NCI-H1694 treated with DMSO at 0.1 percent for 48 hours (cell line): ENCODE measurements around the gene ABCA1.
"Not testable (repeated sequence)": the region's sequence is repeated elsewhere in the genome, so short reads cannot be mapped to it uniquely, and the experiment has no call there.

Source experiments
- DNase-seq: peaks from one replicate; lab custom pipeline; 2025; lab: John Stamatoyannopoulos, UW

Gene ABCA1

DNA sequence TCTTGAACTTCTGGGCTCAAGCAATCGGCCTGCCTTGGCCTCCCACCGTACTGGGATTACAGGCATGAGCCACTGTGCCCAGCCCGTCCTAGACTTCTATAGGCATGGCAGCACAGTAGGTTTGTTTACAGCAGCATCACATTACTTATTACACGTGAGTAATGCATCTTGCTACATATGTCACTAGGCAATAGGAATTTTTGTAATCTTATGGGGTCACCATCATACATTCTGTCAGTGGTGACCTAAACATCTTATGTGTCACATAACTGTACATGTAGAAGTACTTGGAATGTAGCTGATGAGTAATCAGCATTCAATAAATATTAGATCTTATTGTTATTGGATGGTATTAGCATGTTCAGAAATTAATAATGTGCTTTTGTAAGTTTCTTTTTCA lies 22.9 kb upstream of the ABCA1 start:
- no peak for DNase-seq

DNA sequence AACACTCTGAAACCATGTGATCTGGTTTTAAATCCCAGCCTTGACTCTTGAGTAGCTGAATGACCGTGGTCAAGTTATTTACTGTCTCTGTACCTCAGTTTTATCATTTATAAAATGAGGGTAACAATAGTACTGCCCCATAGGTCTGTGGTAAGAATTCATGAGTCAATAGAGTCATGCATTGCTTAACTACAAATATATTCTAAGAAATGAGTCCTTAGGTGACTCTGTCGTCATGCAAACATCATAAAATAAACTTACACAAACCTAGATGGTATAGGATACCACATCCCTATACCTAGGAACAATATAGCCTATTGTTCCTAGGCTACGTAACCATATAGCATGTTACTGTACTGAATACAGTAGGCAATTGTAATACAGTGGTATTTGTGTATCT lies 20.3 kb upstream of the ABCA1 start:
- DNase-seq: no peak

DNA sequence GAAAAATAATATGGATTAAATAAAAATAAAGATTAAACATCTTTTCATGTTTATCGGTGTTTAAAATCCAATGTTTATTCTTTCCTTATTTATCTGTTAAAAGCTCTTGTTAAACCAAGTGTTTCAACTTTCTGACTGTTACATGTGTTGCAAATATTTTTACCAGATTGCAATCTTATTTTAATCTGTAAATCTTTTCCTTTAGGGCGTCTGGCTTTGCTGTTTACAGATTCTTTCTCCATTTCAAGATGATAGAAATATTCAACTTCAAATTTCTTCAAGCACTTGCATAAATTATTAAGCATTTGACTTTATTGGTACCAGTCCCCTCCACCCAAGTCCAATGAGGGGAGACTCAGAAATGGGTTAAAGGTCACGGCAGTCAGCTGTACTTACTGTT lies 16.9 kb upstream of the ABCA1 start:
- no peak for DNase-seq

DNA sequence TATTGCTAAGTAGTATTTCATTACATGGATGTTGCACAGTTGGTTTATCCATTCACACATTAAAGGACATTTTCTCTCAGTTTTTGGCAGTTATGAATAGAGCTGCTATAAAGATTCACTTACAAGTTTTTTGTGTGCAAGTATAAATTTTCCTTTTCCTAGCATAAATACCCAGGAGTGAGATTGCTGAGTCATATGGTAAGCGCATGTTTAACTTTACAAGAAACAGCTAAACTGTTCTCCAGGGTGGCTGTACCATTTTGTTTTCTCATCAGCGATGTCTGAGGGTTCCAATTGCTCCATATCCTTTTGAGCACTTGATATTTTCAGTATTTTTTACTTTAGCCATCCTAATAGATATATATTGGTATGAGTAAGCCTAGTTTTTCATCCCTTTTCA lies 16.4 kb upstream of the ABCA1 start:
- no peak for DNase-seq

DNA sequence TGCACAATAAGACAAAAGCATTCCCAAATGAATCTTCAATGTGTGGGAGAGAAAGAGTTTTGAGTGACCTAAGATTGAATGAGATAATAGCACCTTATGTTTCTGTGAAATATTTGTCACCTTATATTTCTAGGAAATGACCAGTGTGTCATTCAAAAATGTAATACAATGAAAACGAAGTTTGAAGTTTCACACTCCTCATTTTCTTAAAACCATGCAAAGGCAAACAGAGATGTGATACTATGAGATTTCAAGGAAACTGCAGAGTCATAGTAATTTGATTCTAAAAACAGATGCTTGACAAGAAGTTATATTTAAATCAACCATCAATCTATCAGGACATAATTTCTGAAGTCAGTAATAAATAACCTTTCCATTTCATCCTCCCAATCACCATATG lies 13.6 kb upstream of the ABCA1 start:
- no peak for DNase-seq

DNA sequence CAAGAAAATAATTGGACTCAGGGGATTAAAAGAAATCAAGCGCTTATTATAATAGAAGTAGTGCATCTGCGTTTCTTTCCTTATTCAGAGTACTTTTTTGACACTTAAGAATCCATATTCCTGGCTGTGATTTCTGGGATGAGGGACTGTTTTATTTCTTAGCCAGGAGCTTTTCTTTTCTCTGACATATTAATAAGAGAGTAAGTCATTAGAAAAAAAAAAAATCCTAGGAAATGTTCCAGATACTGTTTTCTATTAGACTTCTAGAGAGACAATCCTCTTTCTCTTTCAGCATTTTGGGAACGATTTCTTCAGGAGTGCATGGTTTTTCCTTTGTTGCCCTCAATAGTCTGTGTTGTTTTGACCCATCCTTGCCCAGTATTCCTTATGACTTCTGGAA lies 8.3 kb upstream of the ABCA1 start:
- no peak for DNase-seq

DNA sequence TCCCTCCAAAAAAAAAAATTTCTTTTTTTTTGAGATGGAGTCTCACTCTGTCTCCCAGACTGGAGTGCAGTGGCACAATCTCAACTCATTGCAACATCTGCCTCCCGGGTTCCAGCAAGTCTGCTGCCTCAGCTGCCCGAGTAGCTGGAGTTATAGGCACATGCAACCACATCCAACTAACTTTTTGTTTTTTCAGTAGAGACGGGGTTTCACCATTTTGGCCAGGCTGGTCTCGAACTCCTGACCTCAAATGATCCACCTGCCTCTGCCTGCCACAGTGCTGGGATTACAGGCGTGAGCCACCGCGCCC lies 7.5 kb upstream of the ABCA1 start:
- DNase-seq: not testable (repeated sequence)

DNA sequence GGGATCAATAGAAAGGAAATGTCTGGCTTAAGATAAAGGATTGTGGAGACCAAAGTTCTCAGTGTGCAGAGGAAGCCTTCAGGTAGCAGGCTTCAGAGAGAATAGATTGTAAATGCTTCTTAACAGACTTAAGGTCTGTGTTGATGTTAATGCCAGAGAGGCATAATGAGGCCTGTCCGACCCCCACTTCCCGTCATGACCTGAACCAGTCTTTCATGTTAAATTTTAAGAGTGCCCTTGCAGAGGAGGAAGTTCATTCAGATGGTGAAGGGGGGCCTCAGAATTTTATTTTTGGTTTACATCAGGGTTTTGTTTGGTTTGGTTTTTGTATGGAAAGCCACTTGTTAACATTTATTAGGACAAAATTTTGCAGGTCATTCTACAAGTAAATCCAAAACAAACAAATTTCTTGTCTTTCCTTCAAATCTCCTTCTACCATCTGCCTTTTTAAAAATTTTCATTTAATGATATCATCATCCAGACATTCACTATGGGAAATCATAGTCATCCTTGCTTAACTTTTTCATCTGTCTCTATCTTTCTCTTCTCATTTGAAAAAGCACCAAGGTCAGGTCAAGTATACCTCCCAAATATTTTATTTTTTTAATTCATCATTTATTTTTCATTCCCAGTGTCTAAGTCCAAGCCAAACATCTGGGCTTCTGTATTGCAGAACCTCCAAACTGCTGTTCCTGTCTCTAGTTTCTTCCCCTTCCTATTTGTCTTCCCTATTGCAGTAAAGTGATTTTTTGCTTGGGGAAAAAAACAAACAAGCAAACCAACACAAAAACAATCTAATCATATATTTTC lies 6.9 kb upstream of the ABCA1 start:
- DNase-seq: no peak

DNA sequence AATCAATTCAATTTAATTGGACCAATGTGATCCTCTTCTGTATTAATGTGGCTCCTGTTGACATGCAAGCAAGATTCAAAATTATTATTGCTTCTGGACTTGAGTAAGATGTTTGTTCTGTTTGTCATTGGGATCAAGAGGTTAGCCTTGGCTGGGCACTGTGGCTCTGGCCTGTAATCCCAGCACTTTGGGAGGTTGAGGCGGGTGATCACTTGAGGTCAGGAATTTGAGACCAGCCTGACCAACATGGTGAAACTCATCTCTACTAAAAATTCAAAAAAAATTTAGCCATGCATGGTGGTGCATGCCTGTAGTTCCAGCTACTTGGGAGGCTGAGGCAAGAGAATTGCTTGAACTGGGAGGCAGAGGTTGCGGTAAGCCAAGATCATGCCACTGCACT lies 5.1 kb upstream of the ABCA1 start:
- DNase-seq: not testable (repeated sequence)

DNA sequence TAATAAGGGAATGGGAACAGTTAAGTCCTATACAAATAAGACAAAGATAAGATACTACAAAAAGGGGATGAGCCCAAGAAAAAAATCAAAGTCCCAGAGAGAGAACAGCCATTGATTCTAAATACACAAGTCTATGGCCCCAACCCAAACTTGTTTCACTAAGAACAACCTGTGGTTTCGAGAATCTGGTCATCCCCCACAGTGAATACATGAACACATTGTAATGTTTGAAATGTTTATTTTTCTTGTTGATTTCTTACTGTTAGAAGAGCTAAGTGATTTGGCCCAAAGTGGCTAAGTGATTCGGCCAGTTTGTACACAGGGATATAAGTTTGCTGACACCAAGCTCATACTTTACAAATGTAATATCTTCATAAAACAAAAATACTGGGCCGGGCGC lies 3.3 kb upstream of the ABCA1 start:
- no peak for DNase-seq

DNA sequence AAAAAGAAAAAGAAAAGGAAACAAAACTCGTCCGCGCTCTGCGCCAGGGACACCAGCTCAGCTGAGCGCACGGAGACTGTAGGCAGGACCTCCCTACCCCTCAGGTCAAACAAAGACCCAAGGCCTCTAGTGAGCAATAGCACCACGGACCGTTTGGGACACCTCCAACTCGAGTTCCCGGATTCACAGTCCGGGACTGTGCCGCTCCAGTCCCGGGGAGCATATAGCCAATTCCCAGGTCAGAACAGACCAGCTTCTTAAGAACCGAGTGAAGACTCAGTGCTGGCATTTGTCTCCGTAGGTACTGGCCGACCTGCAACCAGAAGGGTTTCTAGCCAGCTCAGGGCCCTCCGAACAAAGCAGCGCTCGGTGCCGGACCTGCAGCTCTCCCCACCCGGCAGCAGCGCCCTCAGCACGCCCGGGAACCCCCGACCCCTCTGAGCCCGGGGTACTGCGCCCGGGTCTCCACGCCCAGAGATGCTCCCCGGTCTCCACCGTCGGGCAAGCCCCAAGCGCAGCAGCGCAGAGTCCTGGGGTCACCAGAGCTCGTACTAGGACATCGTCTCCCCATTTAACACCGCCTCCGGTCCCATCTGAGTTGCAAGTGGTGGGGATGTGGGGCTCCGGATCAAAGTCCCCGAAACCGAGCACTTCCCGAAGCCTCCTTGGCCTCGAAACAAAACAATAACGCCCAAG lies 591 bp downstream of the ABCA1 start:
- DNase-seq: no peak

DNA sequence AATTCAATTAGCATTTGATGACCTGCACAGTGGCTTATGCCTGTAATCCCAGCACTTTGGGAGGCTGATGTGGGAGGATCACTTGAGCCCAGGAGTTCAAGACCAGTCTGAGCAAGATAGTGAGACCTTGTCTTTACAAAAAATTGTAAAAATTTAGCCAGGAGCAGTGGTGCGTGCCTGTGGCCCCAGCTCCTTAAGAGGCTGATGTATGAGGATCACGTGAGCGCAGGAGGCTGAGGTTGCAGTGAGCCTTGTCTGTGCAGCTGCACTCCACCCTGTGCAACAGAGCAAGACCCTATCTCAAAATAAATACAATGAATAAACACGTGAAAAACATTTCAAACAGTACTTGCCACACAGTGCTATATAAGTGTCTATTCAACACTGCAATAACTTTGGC lies 4.2 kb downstream of the ABCA1 start:
- no peak for DNase-seq

DNA sequence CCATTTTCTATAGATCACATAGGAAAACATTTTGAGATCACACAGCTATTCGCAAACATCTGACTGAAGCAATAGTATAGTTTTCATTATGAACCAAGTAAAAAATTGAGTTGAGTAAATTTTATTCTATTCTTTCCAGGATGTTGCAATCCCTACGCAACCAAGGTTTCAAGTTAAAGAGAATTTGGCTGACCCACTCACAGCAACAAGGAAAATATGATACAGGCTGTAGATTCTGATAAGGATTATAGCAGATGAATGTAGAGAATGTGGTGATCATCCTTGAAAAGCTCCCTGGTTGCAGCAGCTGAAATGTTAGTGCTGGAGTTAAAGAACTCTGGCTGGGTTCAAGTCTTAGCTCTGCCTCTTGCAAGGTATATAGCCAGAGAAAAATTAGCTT lies 4.7 kb downstream of the ABCA1 start:
- no peak for DNase-seq

DNA sequence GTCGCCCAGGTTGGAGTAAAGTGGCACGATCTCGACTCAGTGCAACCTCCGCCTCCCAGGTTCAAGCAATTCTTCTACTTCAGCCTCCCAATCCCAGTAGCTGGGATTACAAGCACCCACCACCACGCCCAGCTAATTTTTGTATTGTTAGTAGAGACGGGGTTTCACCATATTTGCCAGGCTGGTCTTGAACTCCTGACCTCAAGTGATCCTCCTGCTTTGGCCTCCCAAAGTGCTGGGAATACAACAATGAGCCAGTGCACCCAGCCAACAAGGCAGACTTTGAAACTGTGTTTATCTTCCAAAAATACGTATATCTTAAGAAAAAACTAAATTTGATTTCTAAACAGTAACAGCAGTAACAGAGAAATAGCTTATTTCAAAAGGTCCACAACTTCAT lies 5.2 kb downstream of the ABCA1 start:
- DNase-seq: not testable (repeated sequence)

DNA sequence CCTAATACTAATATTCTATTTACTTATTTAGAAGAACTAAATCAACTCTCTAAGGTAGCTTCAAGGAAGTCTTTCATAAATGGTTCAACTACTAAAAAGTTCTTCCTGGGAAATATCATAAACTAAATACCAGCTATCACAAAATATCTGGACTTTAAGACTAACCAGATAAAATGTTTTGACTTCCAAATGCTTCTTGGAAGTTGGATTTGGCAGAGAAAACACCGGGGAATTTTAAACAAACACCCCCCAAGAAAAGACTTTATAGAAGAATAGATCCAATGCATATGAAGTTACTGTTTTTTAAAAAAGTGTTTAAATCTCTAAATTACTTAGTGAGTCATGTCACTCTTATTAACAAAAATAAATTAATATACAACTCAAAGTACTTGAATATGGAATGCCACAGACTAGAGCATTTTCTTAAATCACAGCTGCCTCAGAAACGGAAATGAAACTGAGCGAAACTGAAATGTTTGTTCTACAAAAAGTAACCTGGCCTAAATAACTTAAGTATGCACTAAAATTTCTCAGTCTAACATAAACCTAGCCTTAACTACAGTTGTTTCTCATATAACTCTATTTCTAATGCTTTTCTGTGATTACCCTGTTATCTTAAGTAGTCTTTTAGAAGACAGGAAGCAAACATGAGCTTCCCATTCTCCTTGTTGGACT lies 6.8 kb downstream of the ABCA1 start:
- no peak for DNase-seq

DNA sequence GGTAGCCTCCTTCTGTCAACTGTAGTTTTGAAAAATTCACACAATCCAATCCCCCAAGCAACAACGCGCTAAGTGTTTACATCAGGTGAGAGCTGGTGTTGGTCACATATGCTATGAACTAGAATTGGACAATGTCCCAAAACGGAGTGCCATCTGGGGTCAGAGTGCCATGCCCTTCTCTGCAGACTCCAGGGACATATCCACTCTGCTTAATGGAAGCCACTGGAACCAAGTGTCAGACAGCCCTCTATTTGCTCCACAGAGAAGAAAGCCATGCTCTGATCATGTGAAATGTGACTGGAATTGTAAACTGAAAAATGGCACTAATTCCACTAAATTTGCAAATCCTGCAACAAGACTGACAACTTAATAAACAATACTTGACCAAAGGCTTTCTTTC lies 12.2 kb downstream of the ABCA1 start:
- no peak for DNase-seq

DNA sequence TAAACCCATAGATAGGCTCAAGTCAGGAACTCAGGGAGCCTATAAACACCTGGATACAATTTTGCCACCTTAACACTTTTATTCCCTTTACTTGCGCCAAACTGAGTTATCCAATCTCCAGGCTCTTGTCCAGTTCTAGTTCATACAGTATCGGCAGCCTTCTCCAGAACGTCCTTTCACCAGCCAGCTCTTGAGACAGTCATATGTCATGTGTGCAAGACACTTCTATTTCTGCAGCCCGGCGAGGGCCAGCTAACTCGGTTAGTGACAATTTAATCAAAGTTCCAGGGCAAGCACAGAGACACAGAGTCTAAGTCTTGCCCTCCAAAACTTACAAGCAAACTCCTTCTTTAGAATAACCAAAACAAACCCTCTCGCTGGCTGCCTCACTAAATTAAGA lies 12.9 kb downstream of the ABCA1 start:
- DNase-seq: no peak

DNA sequence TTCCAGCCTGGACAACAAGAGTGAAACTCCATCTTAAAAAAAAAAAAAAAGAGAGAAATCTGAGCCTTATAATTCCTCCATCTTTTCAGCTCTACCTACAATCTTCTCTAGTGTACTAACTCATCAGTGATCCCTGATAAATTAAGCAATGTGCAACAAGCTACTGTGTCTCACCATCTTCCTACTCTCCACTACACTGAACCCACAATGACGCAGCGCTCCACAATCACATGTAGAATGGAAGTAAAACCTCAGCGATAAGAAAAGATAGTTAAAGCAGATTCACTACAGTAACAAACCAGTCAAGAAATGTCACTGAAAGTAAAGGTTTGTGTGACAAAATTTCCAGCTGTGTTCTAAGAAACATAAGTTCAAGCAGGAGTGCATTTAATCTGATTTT lies 13.5 kb downstream of the ABCA1 start:
- DNase-seq: no peak

DNA sequence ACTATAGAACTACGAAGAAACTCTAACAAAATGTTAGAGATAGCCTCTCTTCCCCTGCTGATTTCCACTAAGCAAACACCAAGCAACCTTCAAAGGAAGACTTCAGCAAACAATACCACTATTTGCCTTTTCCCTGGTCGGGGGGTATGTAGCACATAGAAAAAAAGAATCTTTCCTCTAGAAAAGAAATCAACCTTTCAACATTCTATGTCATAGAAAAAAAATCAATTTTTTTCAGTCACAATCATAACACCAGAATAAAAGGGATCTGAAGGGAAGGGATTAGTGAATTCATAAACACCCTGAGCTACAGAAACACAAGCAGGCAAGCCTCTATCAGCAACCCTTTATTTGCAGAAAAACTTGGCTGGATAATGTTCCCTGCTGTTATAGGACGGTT lies 15.3 kb downstream of the ABCA1 start:
- no peak for DNase-seq

DNA sequence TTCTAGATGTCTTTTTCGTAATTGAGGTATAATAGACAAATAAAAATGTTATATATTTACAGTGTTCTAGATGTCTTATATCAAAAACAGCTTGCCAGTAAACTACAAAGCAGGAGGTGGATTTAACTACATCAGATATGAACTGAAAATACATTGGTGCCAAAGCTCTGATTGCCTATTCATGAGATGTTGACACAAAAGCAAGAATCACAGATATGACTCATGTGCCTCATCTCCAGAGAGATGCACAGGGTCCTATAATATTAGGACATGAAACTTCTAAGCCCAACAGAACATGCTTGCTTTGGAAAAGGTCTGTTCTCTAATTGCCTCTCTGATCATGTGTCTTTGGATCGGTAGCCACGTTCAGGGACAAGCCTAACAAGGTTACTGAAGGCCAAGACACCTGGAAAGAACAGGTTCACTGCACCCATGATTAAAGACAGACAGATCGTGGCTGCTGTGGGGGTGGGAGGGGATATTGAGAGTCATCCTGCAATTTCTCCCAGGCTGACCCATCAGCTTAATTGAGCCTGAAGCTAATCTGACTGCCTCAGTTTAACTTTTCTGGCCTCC lies 16.8 kb downstream of the ABCA1 start:
- DNase-seq: no peak

DNA sequence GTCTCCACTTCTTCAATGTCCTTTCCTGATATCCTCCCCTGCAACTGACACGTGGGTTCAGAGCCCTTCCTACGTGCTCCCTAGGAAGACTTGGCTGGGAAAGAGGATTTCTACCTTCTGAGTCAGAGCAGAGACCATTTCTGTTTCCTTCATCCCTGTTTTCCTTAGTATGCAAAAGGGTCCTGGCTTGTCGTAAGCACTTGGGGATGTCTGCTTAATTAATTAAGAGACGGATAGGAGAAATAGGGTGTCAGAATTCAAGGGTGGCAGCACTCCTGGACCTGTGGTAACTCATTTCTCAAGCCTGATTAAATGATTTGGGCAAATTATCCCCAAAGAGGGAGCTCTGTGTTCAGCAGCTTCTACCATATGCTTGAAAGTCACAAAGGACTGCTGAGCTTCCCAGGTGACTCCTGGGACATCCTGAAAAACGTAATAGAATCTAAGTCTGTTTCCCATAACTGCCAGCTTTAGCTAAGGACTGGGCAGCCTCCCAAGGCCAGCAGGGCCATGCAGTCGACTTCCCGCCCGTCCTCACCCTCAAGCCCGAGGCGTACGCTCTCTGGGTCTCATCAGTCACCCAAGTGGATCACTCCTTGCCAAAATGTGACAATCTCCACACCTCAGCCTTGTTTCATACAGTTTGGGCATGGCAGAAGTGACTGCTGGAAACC lies 20.5 kb downstream of the ABCA1 start:
- no peak for DNase-seq

DNA sequence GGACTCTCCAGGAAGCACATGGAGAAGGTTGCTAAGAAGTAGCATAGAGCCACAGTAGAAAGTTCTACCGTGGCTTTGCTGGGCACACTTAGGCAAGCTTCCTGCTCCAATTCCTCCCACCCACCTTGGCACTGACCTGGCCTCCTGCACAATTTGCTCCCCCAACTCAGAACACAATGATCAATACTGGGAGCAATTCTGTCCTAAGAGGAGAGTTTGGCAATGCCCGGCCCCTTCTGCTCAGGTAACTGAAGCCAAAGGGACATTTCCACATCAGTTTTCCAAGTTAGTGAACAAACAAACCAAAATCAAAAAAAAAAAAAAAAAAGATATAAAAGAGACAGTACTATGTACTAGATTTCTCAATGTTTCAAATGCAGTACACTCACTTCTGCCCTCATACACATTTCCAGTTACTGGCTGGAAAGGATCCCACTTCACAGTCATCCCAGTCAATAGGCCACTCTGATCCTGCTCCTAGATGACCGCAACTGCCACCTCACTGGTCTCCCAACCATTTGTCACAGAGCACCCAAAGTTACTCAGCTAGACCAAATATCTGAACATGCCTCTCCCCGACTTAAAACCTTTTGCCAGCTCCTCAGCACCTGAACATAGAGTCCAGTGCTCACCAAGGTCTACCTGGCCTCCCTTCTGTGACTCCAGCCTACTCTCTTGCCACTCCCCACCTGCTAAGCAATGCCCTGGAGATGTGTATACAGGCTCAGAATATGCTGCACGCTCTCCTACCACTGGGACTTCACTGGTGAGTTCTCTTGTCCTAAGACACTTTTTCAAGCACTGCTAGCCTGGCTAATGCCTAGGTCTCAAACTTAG lies 21.3 kb downstream of the ABCA1 start:
- no peak for DNase-seq
